H9 (cell line): ENCODE data around the gene SH3RF3. TPM values are rescaled to one million over a fixed set of nuclear protein-coding genes. Genes with fewer than 3 reads are reported as not detected.

Experiments
- DNase-seq: peaks from one replicate; pipeline ENCODE4 v3.0.0-alpha.2; 2017
- H2AFZ ChIP-seq: one replicate; pipeline ENCODE4 v1.6.1; 2013; ENCODE audit warnings: mild to moderate bottlenecking, low read length, control low read depth, moderate library complexity
- H2AK5ac ChIP-seq: 2 replicates; pipeline ENCODE4 v1.6.1; 2013; ENCODE audit warnings: low read length, control low read depth, mixed read lengths; ENCODE audit not compliant: insufficient read length
- H2BK120ac ChIP-seq: one replicate; pipeline ENCODE4 v1.6.1; 2013; ENCODE audit warnings: low read depth, mild to moderate bottlenecking, low read length, control low read depth, inconsistent platforms; ENCODE audit not compliant: poor library complexity, severe bottlenecking
- H2BK12ac ChIP-seq: 2 replicates; pipeline ENCODE4 v1.6.1; 2013; ENCODE audit warnings: low read length, control low read depth, mixed read lengths, low read depth; ENCODE audit not compliant: insufficient read length
- H2BK15ac ChIP-seq: 2 replicates; pipeline ENCODE4 v1.6.1; 2013; ENCODE audit warnings: low read depth, low read length, control low read depth
- H2BK20ac ChIP-seq: one replicate; pipeline ENCODE4 v1.6.1; 2013; ENCODE audit warnings: low read depth, mild to moderate bottlenecking, low read length, control low read depth, inconsistent platforms; ENCODE audit not compliant: poor library complexity, severe bottlenecking
- H2BK5ac ChIP-seq: 2 replicates; pipeline ENCODE4 v1.6.1; 2013; ENCODE audit warnings: low read length, control low read depth, mixed read lengths; ENCODE audit not compliant: insufficient read length
- H3K14ac ChIP-seq: 2 replicates; pipeline ENCODE4 v1.6.1; 2013; ENCODE audit warnings: low read length, control low read depth; ENCODE audit not compliant: insufficient read depth
- H3K18ac ChIP-seq: 2 replicates; pipeline ENCODE4 v1.6.1; 2013; ENCODE audit warnings: low read depth, mild to moderate bottlenecking, mixed read lengths, low read length, control low read depth; ENCODE audit not compliant: insufficient read length
- H3K23ac ChIP-seq: 2 replicates; pipeline ENCODE4 v1.6.1; 2013; ENCODE audit warnings: low read length, control low read depth, mixed read lengths, low read depth; ENCODE audit not compliant: insufficient read length
- H3K23me2 ChIP-seq: 2 replicates; pipeline ENCODE4 v1.6.1; 2013; ENCODE audit warnings: low read depth, mild to moderate bottlenecking, mixed read lengths, low read length, control low read depth; ENCODE audit not compliant: insufficient read length, poor library complexity, severe bottlenecking
- H3K27ac ChIP-seq: 2 replicates; pipeline ENCODE4 v1.5.1; 2013; ENCODE audit warnings: low read length, control low read depth, mixed read lengths, low read depth; ENCODE audit not compliant: insufficient read length
- H3K27me3 ChIP-seq: 2 replicates; pipeline ENCODE4 v1.6.1; 2013; ENCODE audit warnings: low read length, control low read depth, inconsistent platforms; ENCODE audit not compliant: insufficient read depth
- H3K4ac ChIP-seq: 2 replicates; pipeline ENCODE4 v1.6.1; 2013; ENCODE audit warnings: low read depth, mild to moderate bottlenecking, control low read depth, inconsistent platforms, low read length, moderate library complexity
- H3K4me1 ChIP-seq: 2 replicates; pipeline ENCODE4 v1.6.1; 2013; ENCODE audit warnings: low read length, control low read depth, inconsistent platforms; ENCODE audit not compliant: insufficient read depth
- H3K4me2 ChIP-seq: 2 replicates; pipeline ENCODE4 v1.6.1; 2013; ENCODE audit warnings: low read length, control low read depth, mixed read lengths; ENCODE audit not compliant: insufficient read length, insufficient read depth
- H3K56ac ChIP-seq: 2 replicates; pipeline ENCODE4 v1.6.1; 2013; ENCODE audit warnings: low read depth, mild to moderate bottlenecking, mixed read lengths, low read length, control low read depth; ENCODE audit not compliant: insufficient read length
- H3K79me1 ChIP-seq: 2 replicates; pipeline ENCODE4 v1.6.1; 2013; ENCODE audit warnings: low read depth, mild to moderate bottlenecking, moderate library complexity, low read length, control low read depth, inconsistent platforms; ENCODE audit not compliant: insufficient read depth, poor library complexity, severe bottlenecking
- H3K79me2 ChIP-seq: 2 replicates; pipeline ENCODE4 v1.6.1; 2013; ENCODE audit warnings: low read length, control low read depth, inconsistent platforms; ENCODE audit not compliant: insufficient read depth
- H3K9ac ChIP-seq: 2 replicates; pipeline ENCODE4 v1.6.1; 2013; ENCODE audit warnings: low read length, control low read depth, mixed read lengths; ENCODE audit not compliant: insufficient read length; ENCODE audit errors: extremely low read depth
- H3K9me3 ChIP-seq: one replicate; pipeline ENCODE4 v1.6.1; 2013; ENCODE audit warnings: low read depth, low read length, inconsistent platforms; ENCODE audit not compliant: control insufficient read depth
- H3T11ph ChIP-seq: one replicate; pipeline ENCODE4 v1.6.1; 2013; ENCODE audit warnings: mild to moderate bottlenecking, low read length, control low read depth, inconsistent platforms
- H4K20me1 ChIP-seq: one replicate; pipeline ENCODE4 v1.6.1; 2013; ENCODE audit not compliant: control insufficient read depth, insufficient read length, insufficient read depth
- H4K5ac ChIP-seq: 2 replicates; pipeline ENCODE4 v1.6.1; 2013; ENCODE audit warnings: low read depth, mild to moderate bottlenecking, mixed read lengths, low read length, control low read depth; ENCODE audit not compliant: insufficient read length
- H4K8ac ChIP-seq: replicated peaks from 2 replicates; pipeline ENCODE4 v1.6.1; 2013; ENCODE audit warnings: low read length, control low read depth, mixed read lengths, low read depth; ENCODE audit not compliant: insufficient read length
- H4K91ac ChIP-seq: 2 replicates; pipeline ENCODE4 v1.6.1; 2013; ENCODE audit warnings: low read depth, mild to moderate bottlenecking, moderate library complexity, mixed read lengths, low read length, control low read depth; ENCODE audit not compliant: insufficient read length
- H3K27ac Mint-ChIP-seq, 3 experiments: 2 replicates in 2 of 3; 3 replicates in 1 of 3; pipeline ENCODE4 v1.8.0; 2020 to 2021; ENCODE audit warnings: mixed read lengths in 3 of 3, mild to moderate bottlenecking in 1 of 3, moderate library complexity in 1 of 3
- H3K27me3 Mint-ChIP-seq: 2 replicates; pipeline ENCODE4 v1.8.0; 2021; ENCODE audit warnings: low read depth, mild to moderate bottlenecking, moderate library complexity, mixed read lengths
- H3K36me3 Mint-ChIP-seq, 3 experiments: 2 replicates in 2 of 3; 3 replicates in 1 of 3; pipeline ENCODE4 v1.8.0; 2020 to 2021; ENCODE audit warnings: low read depth in 3 of 3, mixed read lengths in 3 of 3; ENCODE audit not compliant: insufficient read depth in 1 of 3
- H3K4me1 Mint-ChIP-seq, 2 experiments: 2 replicates each; pipeline ENCODE4 v1.8.0; 2020; ENCODE audit warnings: mixed read lengths in 2 of 2
- H3K4me3 Mint-ChIP-seq, 2 experiments: 2 replicates in 1 of 2; 3 replicates in 1 of 2; pipeline ENCODE4 v1.8.0; 2020 to 2021; ENCODE audit warnings: mild to moderate bottlenecking in 2 of 2, mixed read lengths in 2 of 2, moderate library complexity in 1 of 2
- H3K9me3 Mint-ChIP-seq, 2 experiments: 2 replicates in 1 of 2; 3 replicates in 1 of 2; pipeline ENCODE4 v1.8.0; 2020; ENCODE audit warnings: mild to moderate bottlenecking in 2 of 2, mixed read lengths in 2 of 2, moderate library complexity in 1 of 2
- CTCF ChIP-seq: fragments of 200-600 bp; sonication (generic); conservative IDR thresholded peaks from 3 replicates; pipeline ENCODE4 v1.8.0; 2021; ENCODE audit warnings: antibody characterized with exemption, mild to moderate bottlenecking
- WGBS: extraction: QIAGEN DNeasy Blood & Tissue Kit; methylation state at CpG from one replicate; pipeline ENCODE4 v1.1.7; 2013; ENCODE audit warnings: missing lambda C conversion rate, low lambda C conversion rate, mixed read lengths; ENCODE audit not compliant: insufficient read length; ENCODE audit errors: extremely low coverage; 5-methylcytosine and 5-hydroxymethylcytosine counted together
- total RNA-seq: library from RNA; stranded (reverse); gene quantifications from 2 replicates; pipeline ENCODE4 v1.2.1, GENCODE V29; 2021

SH3RF3 gene
- total RNA-seq, 1 experiment from 2014 or later: 0.46 TPM

- H3K23me2 ChIP-seq: no peaks in the 10 kb centered on the region
- H4K20me1 ChIP-seq: no peaks in the 10 kb centered on the region
- no peaks in the 10 kb centered on the region for H3K79me2 ChIP-seq
- no peak overlapping the region for H2BK15ac ChIP-seq
- no peak overlapping the region for H2BK5ac ChIP-seq
- no peaks in the 10 kb centered on the region; the same call in 1 of the 2 replicates for H3K4me1 ChIP-seq
- H2AFZ ChIP-seq: no peak overlapping the region
- H3K56ac ChIP-seq: no peak overlapping the region
- Mint-ChIP-seq H3K36me3 (no peaks in the 10 kb centered on the region), H3K27me3 (0 out of 2 replicates have a peak, but pooled peaks cover 1% of the 10 kb centered on the region), H3K4me3 (no peak overlapping the region), H3K9me3 (no peaks in the 10 kb centered on the region; a peak in 1 of 5 replicates), H3K4me1 (peaks cover 21 to 23% of the 10 kb centered on the region in 2 experiments), H3K27ac (no peak overlapping the region)
- H3K4me2 ChIP-seq: no peak overlapping the region
- no peak overlapping the region for H3K27ac ChIP-seq
- DNase-seq: no peak
- H4K8ac ChIP-seq: no peak overlapping the region
- no peak overlapping the region for H3K14ac ChIP-seq
- H2AK5ac ChIP-seq: no peak overlapping the region
- TF ChIP-seq CTCF: no peak
- H3K4ac ChIP-seq: no peak overlapping the region
- H2BK120ac ChIP-seq: no peak overlapping the region
- H4K5ac ChIP-seq: no peak overlapping the region
- H2BK12ac ChIP-seq: no peak overlapping the region
- no peaks in the 10 kb centered on the region for H3K79me1 ChIP-seq
- no peaks in the 10 kb centered on the region for H3K27me3 ChIP-seq
- H3K9me3 ChIP-seq: no peaks in the 10 kb centered on the region
- no peak overlapping the region for H3K23ac ChIP-seq
- WGBS: no CpG with 5 or more reads among the region's 2 CpGs
- no peak overlapping the region for H3K9ac ChIP-seq
- H3T11ph ChIP-seq: no peak overlapping the region
- H4K91ac ChIP-seq: no peak overlapping the region
- no peak overlapping the region for H2BK20ac ChIP-seq
- H3K18ac ChIP-seq: no peak overlapping the region
These were observed 136.4 kb downstream of the SH3RF3 start for GRCh38 chr2:109265369-109265768.
